Endothelial cell of umbilical vein (primary cell): Measurements from ENCODE around the gene HDLBP. TPM values are rescaled to one million over a fixed set of nuclear protein-coding genes. Genes with fewer than 3 reads are reported as not detected.

Experiments
- BruUV-seq: library from RNA; stranded (reverse); fragments of 400-500 nt; replicated peaks from 2 replicates; lab custom pipeline; 2021; lab: Mats Ljungman, UMichigan
- CTCF ChIA-PET: fragments of 300-600, 350-600 bp; sonication (Branson Sonifier 250); formaldehyde crosslinking; loops from one replicate; lab custom pipeline; 2021; ENCODE audit warnings: antibody characterized with exemption, inconsistent platforms; lab: Charles Lee
- POLR2A ChIA-PET: fragments of 300-600, 350-600 bp; sonication (Branson Sonifier 250); formaldehyde crosslinking; loops from one replicate; lab custom pipeline; 2021; ENCODE audit warnings: antibody characterized with exemption, inconsistent platforms; lab: Charles Lee
- DNase-seq: peaks from one replicate; pipeline ENCODE4 v3.0.0-alpha.2; 2011; ENCODE audit warnings: low read depth, low spot score
- FAIRE-seq: peaks from 2 replicates; lab custom pipeline; 2011; peaks lifted over from hg19 to GRCh38; lab: Jason Lieb, UNC
- H2AFZ ChIP-seq: 2 replicates; pipeline ENCODE4 v1.6.0; 2012; ENCODE audit warnings: low read depth, low read length, control low read depth, inconsistent platforms
- H3K27ac ChIP-seq: 2 replicates; pipeline ENCODE4 v1.5.1; 2011; ENCODE audit warnings: low read depth, mild to moderate bottlenecking, control low read depth, low read length, moderate library complexity; ENCODE audit not compliant: insufficient read depth
- H3K27me3 ChIP-seq, 2 experiments: 2 replicates each; pipeline versions ENCODE4 v1.6.0 to v1.6.1; 2011; ENCODE audit warnings: low read length in 2 of 2, mixed read lengths in 1 of 2; ENCODE audit not compliant: control insufficient read depth in 2 of 2, insufficient read depth in 2 of 2
- H3K36me3 ChIP-seq, 2 experiments: 2 replicates in 1 of 2; 3 replicates in 1 of 2; pipeline ENCODE4 v1.5.1; 2011; ENCODE audit warnings: low read length in 2 of 2, mild to moderate bottlenecking in 1 of 2, moderate library complexity in 1 of 2; ENCODE audit not compliant: control insufficient read depth in 2 of 2, insufficient read depth in 2 of 2; ENCODE audit errors: extremely low read depth in 1 of 2
- H3K4me1 ChIP-seq: 3 replicates; pipeline ENCODE4 v1.5.1; 2011; ENCODE audit warnings: mild to moderate bottlenecking, low read length; ENCODE audit not compliant: control insufficient read depth, insufficient read depth; ENCODE audit errors: extremely low read depth
- H3K4me2 ChIP-seq: 2 replicates; pipeline ENCODE4 v1.6.1; 2011; ENCODE audit warnings: low read length, control low read depth, mixed read lengths; ENCODE audit not compliant: insufficient read depth
- H3K4me3 ChIP-seq, 3 experiments: fragments of 200-600 bp in 1 of 3; sonication (generic), shearing (Covaris generic) in 1 of 3; replicated peaks in 1 of 3; 2 replicates each; pipeline ENCODE4 v1.5.1; 2011 to 2016; ENCODE audit warnings: control low read depth in 3 of 3, low read length in 3 of 3, mild to moderate bottlenecking in 2 of 3, inconsistent platforms in 1 of 3, low read depth in 1 of 3, moderate library complexity in 1 of 3; ENCODE audit not compliant: insufficient read depth in 1 of 3
- H3K79me2 ChIP-seq: 2 replicates; pipeline ENCODE4 v1.6.0; 2012; ENCODE audit warnings: low read length, inconsistent platforms; ENCODE audit not compliant: control insufficient read depth, insufficient read depth
- H3K9ac ChIP-seq: replicated peaks from 2 replicates; pipeline ENCODE3; 2011; ENCODE audit warnings: low read length, control low read depth; ENCODE audit not compliant: insufficient read depth; ENCODE audit errors: extremely low read depth
- H3K9me1 ChIP-seq: replicated peaks from 3 replicates; pipeline ENCODE4 v1.6.0; 2011; ENCODE audit warnings: mild to moderate bottlenecking, low read length; ENCODE audit not compliant: control insufficient read depth, insufficient read depth; ENCODE audit errors: extremely low read depth
- H3K9me3 ChIP-seq: replicated peaks from 2 replicates; pipeline ENCODE4 v1.5.1; 2012; ENCODE audit warnings: low read length, inconsistent platforms; ENCODE audit not compliant: control insufficient read depth, insufficient read depth
- H4K20me1 ChIP-seq: replicated peaks from 2 replicates; pipeline ENCODE3; 2011; ENCODE audit warnings: mild to moderate bottlenecking, low read length; ENCODE audit not compliant: control insufficient read depth, insufficient read depth; ENCODE audit errors: extremely low read depth
- CTCF ChIP-seq, 2 donors: IDR thresholded peaks; 1 replicate in 1 of 2; 2 replicates in 1 of 2; pipeline ENCODE4 v1.5.1; 2011; ENCODE audit warnings: low read length in 2 of 2, mild to moderate bottlenecking in 2 of 2, moderate library complexity in 2 of 2, control low read depth in 1 of 2, inconsistent platforms in 1 of 2, low read depth in 1 of 2; ENCODE audit not compliant: insufficient read depth in 1 of 2; ENCODE audit errors: extremely low read depth in 1 of 2
- EZH2 ChIP-seq: IDR thresholded peaks from 2 replicates; pipeline ENCODE4 v1.6.1; 2012; ENCODE audit warnings: borderline replicate concordance, low read depth, mild to moderate bottlenecking, moderate library complexity, low read length, inconsistent platforms; ENCODE audit not compliant: severe bottlenecking
- FOS ChIP-seq: IDR thresholded peaks from 2 replicates; pipeline ENCODE4 v1.6.1; 2011; ENCODE audit warnings: mild to moderate bottlenecking, low read length, moderate library complexity, borderline replicate concordance; ENCODE audit not compliant: insufficient read depth
- GATA2 ChIP-seq: IDR thresholded peaks from 2 replicates; pipeline ENCODE4 v1.7.0; 2011; ENCODE audit warnings: low read depth, mild to moderate bottlenecking, moderate library complexity, mixed read lengths, low read length; ENCODE audit not compliant: insufficient read length, insufficient read depth
- JUN ChIP-seq: IDR thresholded peaks from 2 replicates; pipeline ENCODE4 v1.6.1; 2011; ENCODE audit warnings: borderline replicate concordance, low read depth; ENCODE audit not compliant: insufficient read length, insufficient read depth
- MAX ChIP-seq: IDR thresholded peaks from 2 replicates; pipeline ENCODE4 v1.6.1; 2011; ENCODE audit not compliant: insufficient read depth, insufficient read length
- MYC ChIP-seq: IDR thresholded peaks from one replicate; pipeline ENCODE4 v1.6.1; 2011; ENCODE audit warnings: mild to moderate bottlenecking, low read depth, low read length
- POLR2A ChIP-seq: IDR thresholded peaks from 2 replicates; pipeline ENCODE4 v1.6.1; 2012; ENCODE audit warnings: low read depth, mild to moderate bottlenecking, control low read depth, low read length
- POLR2AphosphoS5 ChIP-seq: IDR thresholded peaks from 2 replicates; pipeline ENCODE4 v1.6.1; 2012; ENCODE audit warnings: low read depth, mild to moderate bottlenecking, control low read depth, low read length, moderate library complexity; ENCODE audit not compliant: insufficient read depth
- dilution Hi-C: fragments of 300-500 bp; cut with MboI; formaldehyde crosslinking; loops from one replicate; pipeline ENCODE4 v1.15.0; 2019; ENCODE audit warnings: low sequenced_read_pairs; ENCODE audit not compliant: extremely low pct_ligation_motif_present
- intact Hi-C: fragments of 100-400 bp; cut with micrococcal nuclease; formaldehyde crosslinking; loops from one replicate; pipeline ENCODE4 v1.10.0; 2022
- polyA plus RNA-seq, 4 experiments: library from polyadenylated mRNA; depleted of rRNA in 3 of 4; stranded (reverse) in 3 of 4; unstranded in 1 of 4; fragments of >200 nt; gene quantifications; 2 replicates each; pipeline versions ENCODE4 v1.2.1 to v1.2.3, GENCODE V29; 2011 to 2012; ENCODE audit warnings: missing spikeins in 1 of 4
- total RNA-seq: library from RNA; stranded (reverse); gene quantifications from 2 replicates; pipeline ENCODE4 v1.2.3, GENCODE V29; 2021

Gene HDLBP
- total and polyA plus RNA-seq, 2 donors (not counting 3 experiments of a cell fraction or from before 2014, with no cell fraction given), result 379 to 569 TPM

- Histone ChIP-seq H3K36me3 (peaks cover 30 to 41% of the 10 kb centered on the region in 2 experiments), H3K79me2 (peaks cover 2% of the 10 kb centered on the region), H3K27ac (no peak overlapping the region), H3K9me1 (no peaks in the 10 kb centered on the region), H2AFZ (no peak overlapping the region), H4K20me1 (no peaks in the 10 kb centered on the region), H3K4me3 (no peak overlapping the region), H3K4me2 (no peak overlapping the region), H3K27me3 (no peaks in the 10 kb centered on the region), H3K4me1 (no peaks in the 10 kb centered on the region), H3K9ac (no peak overlapping the region), H3K9me3 (no peaks in the 10 kb centered on the region)
- dilution Hi-C loops, result no loop called here
- no TSS peak for BruUV-seq
- ChIA-PET POLR2A (no interaction called here), CTCF (no interaction called here)
- intact Hi-C loops, result no loop called here
- DNase-seq (no peak), FAIRE-seq (no peak)
- TF ChIP-seq GATA2 (no peak), POLR2AphosphoS5 (no peak), JUN (no peak), POLR2A (no peak), CTCF (IDR thresholded peaks at IDR 0.05; ENCODE audit: extremely low read depth in 1 of 2, insufficient read depth in 1 of 2, low read depth in 1 of 2, low read length in 2 of 2) (no peak), MAX (no peak), EZH2 (no peak), FOS (no peak), MYC (no peak)
These were observed 36.2 kb upstream of the HDLBP start for GRCh38 chr2:241351640-241352031.
